HFFc6 (cell line): ENCODE results near the gene SLC49A3. TPM values are rescaled to one million over a fixed set of nuclear protein-coding genes. Genes with fewer than 3 reads are reported as not detected.
"Not testable (repeated sequence)": the region's sequence is repeated elsewhere in the genome, so short reads cannot be mapped to it uniquely, and the experiment has no call there.

Experiments
- DNase-seq: peaks from one replicate; pipeline ENCODE4 v3.0.0-alpha.2; 2018
- H3K27ac Mint-ChIP-seq: 2 replicates; pipeline ENCODE4 v1.8.0; 2020; ENCODE audit warnings: mild to moderate bottlenecking, mixed read lengths
- H3K27me3 Mint-ChIP-seq: 2 replicates; pipeline ENCODE4 v1.8.0; 2021; ENCODE audit warnings: mild to moderate bottlenecking, moderate library complexity, mixed read lengths; ENCODE audit not compliant: insufficient read depth
- H3K36me3 Mint-ChIP-seq: 2 replicates; pipeline ENCODE4 v1.8.0; 2021; ENCODE audit warnings: low read depth, mixed read lengths
- H3K4me1 Mint-ChIP-seq: 2 replicates; pipeline ENCODE4 v1.8.0; 2020; ENCODE audit warnings: low read depth, mixed read lengths
- H3K4me3 Mint-ChIP-seq: 2 replicates; pipeline ENCODE4 v1.8.0; 2020; ENCODE audit warnings: mild to moderate bottlenecking, moderate library complexity, mixed read lengths
- H3K9me3 Mint-ChIP-seq: 2 replicates; pipeline ENCODE4 v1.8.0; 2020; ENCODE audit warnings: mild to moderate bottlenecking, mixed read lengths
- total RNA-seq, 6 experiments: library from RNA; stranded (reverse); fragmentation: NEBNext Ultra II Directional; extraction: Animal tissue kit (Norgen Biotek cat#: 25700); gene quantifications; 2 replicates in 1 of 6; 3 replicates in 5 of 6; pipeline ENCODE4 v1.2.3, GENCODE V29; 2021
- TF ChIP-seq, protein P1 (sequence below): fragments of 200-600 bp; sonication (generic); IDR thresholded peaks from 2 replicates; pipeline ENCODE4 v1.5.0; 2021; ENCODE audit warnings: antibody characterized with exemption, mild to moderate bottlenecking

SLC49A3 gene
- total RNA-seq, 6 experiments from 2014 or later, result 0.13 to 0.62 (median 0.21) TPM; not detected in 1

DNA sequence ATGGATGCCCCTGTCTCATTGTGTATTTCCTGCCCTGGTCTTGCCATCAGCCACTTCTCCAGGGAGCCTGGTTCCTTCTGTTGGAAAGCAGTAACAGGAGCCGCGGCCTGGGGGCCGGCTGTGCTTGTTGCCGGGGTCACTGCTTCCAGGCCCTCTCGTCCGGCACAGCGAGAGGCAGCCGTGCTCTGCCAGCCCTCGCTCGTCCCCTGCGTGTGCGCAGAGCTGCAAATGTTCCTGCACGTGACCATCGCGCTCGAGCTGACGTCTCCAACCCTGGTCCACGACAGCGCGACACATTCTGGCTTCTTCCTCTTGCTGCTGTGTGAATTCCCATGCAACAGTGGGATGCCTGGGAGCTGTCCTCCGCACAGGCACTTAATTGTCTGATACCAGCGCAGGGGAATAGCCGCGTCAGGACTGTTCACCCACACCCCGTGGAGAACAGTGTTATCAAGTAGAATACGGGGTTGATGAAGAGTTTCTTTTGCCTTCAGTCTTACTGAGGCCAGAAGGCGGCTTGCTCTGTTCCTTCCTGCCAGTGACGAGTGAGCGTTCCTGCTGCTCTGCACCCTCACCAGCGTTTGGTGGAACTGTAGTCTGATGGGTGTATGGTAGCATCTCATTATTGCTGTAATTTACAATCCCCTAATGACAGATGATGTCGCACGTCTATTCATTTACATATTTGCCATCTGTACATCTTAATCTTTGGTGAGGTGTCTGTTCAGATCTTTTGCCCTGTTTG is 51.2 kb downstream of the SLC49A3 start:
- H3K4me3 Mint-ChIP-seq, result no peak overlapping the region
- H3K4me1 Mint-ChIP-seq, result no peaks in the 10 kb centered on the region
- peaks cover 2% of the 10 kb centered on the region for H3K36me3 Mint-ChIP-seq
- TF ChIP-seq, protein P1, sequence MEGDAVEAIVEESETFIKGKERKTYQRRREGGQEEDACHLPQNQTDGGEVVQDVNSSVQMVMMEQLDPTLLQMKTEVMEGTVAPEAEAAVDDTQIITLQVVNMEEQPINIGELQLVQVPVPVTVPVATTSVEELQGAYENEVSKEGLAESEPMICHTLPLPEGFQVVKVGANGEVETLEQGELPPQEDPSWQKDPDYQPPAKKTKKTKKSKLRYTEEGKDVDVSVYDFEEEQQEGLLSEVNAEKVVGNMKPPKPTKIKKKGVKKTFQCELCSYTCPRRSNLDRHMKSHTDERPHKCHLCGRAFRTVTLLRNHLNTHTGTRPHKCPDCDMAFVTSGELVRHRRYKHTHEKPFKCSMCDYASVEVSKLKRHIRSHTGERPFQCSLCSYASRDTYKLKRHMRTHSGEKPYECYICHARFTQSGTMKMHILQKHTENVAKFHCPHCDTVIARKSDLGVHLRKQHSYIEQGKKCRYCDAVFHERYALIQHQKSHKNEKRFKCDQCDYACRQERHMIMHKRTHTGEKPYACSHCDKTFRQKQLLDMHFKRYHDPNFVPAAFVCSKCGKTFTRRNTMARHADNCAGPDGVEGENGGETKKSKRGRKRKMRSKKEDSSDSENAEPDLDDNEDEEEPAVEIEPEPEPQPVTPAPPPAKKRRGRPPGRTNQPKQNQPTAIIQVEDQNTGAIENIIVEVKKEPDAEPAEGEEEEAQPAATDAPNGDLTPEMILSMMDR, result no peak
- H3K27me3 Mint-ChIP-seq, result peaks cover 3% of the 10 kb centered on the region
- no peak for DNase-seq
- peaks cover 33% of the 10 kb centered on the region for H3K9me3 Mint-ChIP-seq
- H3K27ac Mint-ChIP-seq, result no peak overlapping the region

DNA sequence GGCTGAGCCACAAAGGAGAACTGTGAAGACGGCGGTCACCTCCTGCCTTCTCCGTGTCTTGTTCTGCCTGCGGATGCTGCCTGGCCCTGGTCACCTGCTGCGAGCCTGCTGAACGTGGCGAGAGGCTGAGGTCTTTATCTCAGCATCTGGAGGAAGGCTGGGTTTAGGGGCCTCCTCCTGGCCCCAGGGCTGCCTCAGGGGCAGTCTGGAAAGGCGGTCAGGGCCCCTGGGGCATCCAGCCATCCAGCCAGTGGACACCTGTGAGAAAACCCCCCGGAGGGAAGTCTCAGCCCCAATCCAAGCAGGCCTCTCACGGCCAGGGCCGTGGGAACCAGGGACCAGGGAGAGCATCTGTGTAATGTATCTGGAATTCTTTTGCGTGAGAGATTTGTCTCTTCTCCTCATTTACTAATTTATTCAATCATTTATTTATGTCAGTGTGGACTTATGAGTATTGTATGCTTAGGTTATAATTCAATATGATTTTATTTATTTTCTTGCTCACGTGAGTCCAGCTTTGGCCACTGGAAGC is 52.3 kb downstream of the SLC49A3 start:
- peaks cover 12% of the 10 kb centered on the region for H3K36me3 Mint-ChIP-seq
- TF ChIP-seq, protein P1, result no peak
- DNase-seq, result no peak

DNA sequence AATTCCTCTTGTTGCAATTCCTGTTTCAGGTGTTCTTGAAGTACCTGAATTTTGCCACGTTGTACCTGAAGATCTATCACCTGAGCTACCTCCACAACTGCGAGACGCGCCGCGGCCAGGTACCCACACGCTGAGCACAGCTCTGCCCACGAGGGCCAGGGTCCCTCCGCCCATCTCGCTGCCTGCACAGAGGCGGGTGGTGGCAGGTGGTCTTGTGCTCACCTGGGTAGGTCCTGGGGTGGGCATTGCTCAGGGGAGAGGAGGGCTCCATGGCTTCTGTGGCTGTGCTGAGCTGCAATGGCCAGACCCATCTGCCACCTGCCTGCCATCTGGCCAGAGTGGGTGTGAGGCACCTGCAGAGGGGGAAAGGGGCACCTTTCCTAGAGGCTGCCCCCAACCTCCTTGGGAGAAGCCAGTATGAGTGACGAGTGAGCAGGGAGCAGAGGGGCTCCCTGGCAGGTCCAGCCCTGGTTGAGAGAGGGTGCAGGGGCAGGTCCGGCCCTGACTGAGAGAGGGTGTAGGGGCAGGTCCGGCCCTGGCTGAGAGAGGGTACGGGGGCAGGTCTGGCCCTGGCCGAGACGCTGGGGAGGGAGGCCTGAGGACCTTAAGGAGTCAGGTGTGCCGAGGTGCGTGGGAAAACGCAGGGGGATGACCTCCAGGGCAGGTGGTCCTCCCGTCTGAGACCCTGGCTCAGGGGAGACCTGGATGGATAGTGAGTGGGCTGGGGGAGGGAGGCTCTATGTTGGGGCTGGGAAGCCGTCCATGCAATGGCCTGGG is 52.9 kb downstream of the SLC49A3 start:
- Mint-ChIP-seq H3K4me1 (no peaks in the 10 kb centered on the region), H3K4me3 (no peak overlapping the region), H3K9me3 (peaks cover 42% of the 10 kb centered on the region), H3K27me3 (peaks cover 2% of the 10 kb centered on the region), H3K36me3 (peaks cover 19% of the 10 kb centered on the region), H3K27ac (no peak overlapping the region)
- DNase-seq, result no peak
- TF ChIP-seq, protein P1, result no peak

More for the DNA sequence above, 52.3 kb downstream of the SLC49A3 start:
- H3K9me3 Mint-ChIP-seq, result peaks cover 42% of the 10 kb centered on the region
- no peak overlapping the region for H3K4me3 Mint-ChIP-seq
- no peaks in the 10 kb centered on the region for H3K4me1 Mint-ChIP-seq
- H3K27me3 Mint-ChIP-seq, result peaks cover 2% of the 10 kb centered on the region
- no peak overlapping the region for H3K27ac Mint-ChIP-seq

DNA sequence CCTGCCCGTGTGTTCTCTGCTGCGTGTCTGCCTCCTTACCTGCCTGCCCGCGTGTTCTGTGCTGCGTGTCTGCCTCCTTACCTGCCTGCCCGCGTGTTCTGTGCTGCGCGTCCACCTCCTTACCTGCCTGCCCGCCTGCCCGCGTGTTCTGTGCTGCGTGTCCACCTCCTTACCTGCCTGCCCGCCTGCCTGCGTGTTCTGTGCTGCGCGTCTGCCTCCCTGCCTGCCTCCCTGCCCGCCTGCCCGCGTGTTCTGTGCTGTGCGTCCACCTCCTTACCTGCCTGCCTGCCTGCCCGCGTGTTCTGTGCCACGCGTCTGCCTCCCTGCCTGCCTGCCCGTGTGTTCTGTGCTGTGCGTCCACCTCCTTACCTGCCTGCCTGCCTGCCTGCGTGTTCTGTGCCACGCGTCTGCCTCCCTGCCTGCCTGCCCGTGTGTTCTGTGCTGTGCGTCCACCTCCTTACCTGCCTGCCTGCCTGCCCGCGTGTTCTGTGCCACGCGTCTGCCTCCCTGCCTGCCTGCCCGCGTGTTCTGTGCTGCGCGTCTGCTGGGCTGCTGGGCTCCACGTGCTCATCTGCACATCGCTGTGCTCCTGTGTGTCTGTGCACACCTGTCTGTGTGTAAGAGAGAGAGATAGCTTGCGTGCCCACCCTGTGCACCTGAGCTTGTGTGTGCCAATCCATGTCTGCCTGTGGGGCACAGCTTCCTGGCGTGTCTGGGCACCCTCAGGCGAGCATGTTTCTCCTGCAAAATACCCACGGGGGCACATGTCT is 53.7 kb downstream of the SLC49A3 start:
- not testable (repeated sequence) for DNase-seq, H3K27ac Mint-ChIP-seq, H3K4me1 Mint-ChIP-seq, H3K4me3 Mint-ChIP-seq, H3K27me3 Mint-ChIP-seq
- Mint-ChIP-seq H3K36me3 (peaks cover 21% of the 10 kb centered on the region), H3K9me3 (peaks cover 44% of the 10 kb centered on the region)

DNA sequence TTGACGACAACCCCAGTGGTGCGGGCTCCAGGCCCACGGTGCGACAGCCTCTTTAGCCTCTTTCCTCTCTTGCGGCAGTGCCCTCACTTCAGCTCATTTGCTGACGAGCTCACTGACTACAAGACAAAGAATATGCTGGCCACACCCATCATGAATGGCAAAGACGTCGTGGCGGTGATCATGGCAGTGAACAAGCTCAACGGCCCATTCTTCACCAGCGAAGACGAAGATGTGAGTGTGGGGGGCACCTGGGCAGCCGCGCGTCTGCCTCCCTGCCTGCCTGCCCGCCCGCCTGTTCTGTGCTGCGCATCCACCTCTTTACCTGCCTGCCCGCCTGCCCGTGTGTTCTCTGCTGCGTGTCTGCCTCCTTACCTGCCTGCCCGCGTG is 54.4 kb downstream of the SLC49A3 start:
- DNase-seq, result no peak
- H3K27me3 Mint-ChIP-seq, result no peaks in the 10 kb centered on the region; the same call in none of the 2 replicates
- peaks cover 21% of the 10 kb centered on the region for H3K36me3 Mint-ChIP-seq
- no peak overlapping the region for H3K27ac Mint-ChIP-seq
- peaks cover 51% of the 10 kb centered on the region for H3K9me3 Mint-ChIP-seq
- H3K4me3 Mint-ChIP-seq, result no peak overlapping the region
- H3K4me1 Mint-ChIP-seq, result no peaks in the 10 kb centered on the region
- TF ChIP-seq, protein P1, result no peak
